Nephron progenitor cell (in vitro differentiated cells): Measurements from ENCODE around the gene C1orf52.

ENCODE experiments used
- DNase-seq: peaks from one replicate; pipeline ENCODE4 v3.0.0; 2021
- H3K27ac Mint-ChIP-seq: 2 replicates; pipeline ENCODE4 v1.8.0; 2021; ENCODE audit warnings: mild to moderate bottlenecking, moderate library complexity, mixed read lengths
- H3K27me3 Mint-ChIP-seq: 2 replicates; pipeline ENCODE4 v1.8.0; 2021; ENCODE audit warnings: mild to moderate bottlenecking, low read depth, mixed read lengths; ENCODE audit not compliant: poor library complexity
- H3K36me3 Mint-ChIP-seq: 2 replicates; pipeline ENCODE4 v1.8.0; 2021; ENCODE audit warnings: low read depth, mixed read lengths
- H3K4me1 Mint-ChIP-seq: 2 replicates; pipeline ENCODE4 v1.8.0; 2021; ENCODE audit warnings: mixed read lengths
- H3K4me3 Mint-ChIP-seq: 2 replicates; pipeline ENCODE4 v1.8.0; 2021; ENCODE audit warnings: mild to moderate bottlenecking, moderate library complexity, mixed read lengths
- H3K9me3 Mint-ChIP-seq: 2 replicates; pipeline ENCODE4 v1.8.0; 2021; ENCODE audit warnings: mild to moderate bottlenecking, moderate library complexity, mixed read lengths
- CTCF ChIP-seq: fragments of 200-600 bp; sonication (generic); IDR thresholded peaks from 2 replicates; pipeline ENCODE4 v1.5.0; 2021; ENCODE audit warnings: antibody characterized with exemption

Gene C1orf52

GRCh38 chr1:85224734-85225623, 34.5 kb downstream of the C1orf52 start:
- no peaks in the 10 kb centered on the region for H3K9me3 Mint-ChIP-seq
- H3K36me3 Mint-ChIP-seq: no peaks in the 10 kb centered on the region
- TF ChIP-seq CTCF: no peak
- no peak overlapping the region for H3K4me3 Mint-ChIP-seq
- peaks cover 46% of the 10 kb centered on the region for H3K4me1 Mint-ChIP-seq
- DNase-seq: no peak
- no peak overlapping the region for H3K27ac Mint-ChIP-seq
- H3K27me3 Mint-ChIP-seq: no peaks in the 10 kb centered on the region

GRCh38 chr1:85224295-85224694, 35.2 kb downstream of the C1orf52 start:
- H3K4me3 Mint-ChIP-seq: no peak overlapping the region
- DNase-seq: no peak
- no peak overlapping the region for H3K27ac Mint-ChIP-seq
- H3K4me1 Mint-ChIP-seq: peaks cover 39% of the 10 kb centered on the region
- no peaks in the 10 kb centered on the region for H3K9me3 Mint-ChIP-seq
- no peaks in the 10 kb centered on the region for H3K36me3 Mint-ChIP-seq
- TF ChIP-seq CTCF: no peak
- H3K27me3 Mint-ChIP-seq: no peaks in the 10 kb centered on the region

GRCh38 chr1:85223334-85223733, 36.1 kb downstream of the C1orf52 start:
- no peak overlapping the region for H3K4me3 Mint-ChIP-seq
- H3K27ac Mint-ChIP-seq: no peak overlapping the region
- TF ChIP-seq CTCF: no peak
- no peak for DNase-seq
- peaks cover 4% of the 10 kb centered on the region for H3K27me3 Mint-ChIP-seq
- H3K9me3 Mint-ChIP-seq: no peaks in the 10 kb centered on the region
- H3K36me3 Mint-ChIP-seq: no peaks in the 10 kb centered on the region
- peaks cover 37% of the 10 kb centered on the region for H3K4me1 Mint-ChIP-seq

- DNase-seq: no peak
These were observed 38.7 kb downstream of the C1orf52 start for GRCh38 chr1:85220756-85221201.

GRCh38 chr1:85219853-85220610, 39.4 kb downstream of the C1orf52 start:
- H3K4me3 Mint-ChIP-seq: no peak overlapping the region
- H3K27me3 Mint-ChIP-seq: peaks cover 18% of the 10 kb centered on the region
- no peaks in the 10 kb centered on the region for H3K36me3 Mint-ChIP-seq
- peaks cover 15% of the 10 kb centered on the region for H3K9me3 Mint-ChIP-seq
- no peak for DNase-seq
- no peak overlapping the region for H3K27ac Mint-ChIP-seq
- H3K4me1 Mint-ChIP-seq: peaks cover 18% of the 10 kb centered on the region
- TF ChIP-seq CTCF: no peak

More at GRCh38 chr1:85220756-85221201, 38.7 kb downstream of the C1orf52 start:
- TF ChIP-seq CTCF: no peak
- H3K4me1 Mint-ChIP-seq: peaks cover 25% of the 10 kb centered on the region
- peaks cover 11% of the 10 kb centered on the region for H3K27me3 Mint-ChIP-seq
- H3K9me3 Mint-ChIP-seq: peaks cover 14% of the 10 kb centered on the region
- no peaks in the 10 kb centered on the region for H3K36me3 Mint-ChIP-seq
- no peak overlapping the region for H3K27ac Mint-ChIP-seq
- no peak overlapping the region for H3K4me3 Mint-ChIP-seq
